ENCODE data around the gene PHACTR3.

DNA sequence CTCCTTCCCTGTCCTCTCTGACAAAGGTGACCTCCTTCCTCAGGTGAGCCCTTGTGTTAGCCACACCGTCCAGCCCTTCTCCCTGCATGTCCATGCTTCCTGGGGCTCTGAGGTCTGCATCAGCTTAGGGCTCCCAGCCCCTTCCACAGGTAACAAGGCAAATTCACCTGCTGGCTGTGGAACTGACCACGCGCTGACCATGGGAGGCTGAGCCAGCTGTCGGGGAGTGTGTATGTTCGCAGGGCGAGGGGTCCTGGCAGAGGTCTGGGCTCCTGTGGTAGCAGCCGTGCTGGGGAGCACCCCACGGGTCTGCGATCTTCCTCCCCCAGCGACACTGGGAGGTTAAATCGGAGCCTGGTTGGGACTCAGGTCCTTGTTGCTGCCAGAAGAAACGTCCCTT, 136.7 kb downstream of the PHACTR3 start:
- TF ChIP-seq, protein P1, sequence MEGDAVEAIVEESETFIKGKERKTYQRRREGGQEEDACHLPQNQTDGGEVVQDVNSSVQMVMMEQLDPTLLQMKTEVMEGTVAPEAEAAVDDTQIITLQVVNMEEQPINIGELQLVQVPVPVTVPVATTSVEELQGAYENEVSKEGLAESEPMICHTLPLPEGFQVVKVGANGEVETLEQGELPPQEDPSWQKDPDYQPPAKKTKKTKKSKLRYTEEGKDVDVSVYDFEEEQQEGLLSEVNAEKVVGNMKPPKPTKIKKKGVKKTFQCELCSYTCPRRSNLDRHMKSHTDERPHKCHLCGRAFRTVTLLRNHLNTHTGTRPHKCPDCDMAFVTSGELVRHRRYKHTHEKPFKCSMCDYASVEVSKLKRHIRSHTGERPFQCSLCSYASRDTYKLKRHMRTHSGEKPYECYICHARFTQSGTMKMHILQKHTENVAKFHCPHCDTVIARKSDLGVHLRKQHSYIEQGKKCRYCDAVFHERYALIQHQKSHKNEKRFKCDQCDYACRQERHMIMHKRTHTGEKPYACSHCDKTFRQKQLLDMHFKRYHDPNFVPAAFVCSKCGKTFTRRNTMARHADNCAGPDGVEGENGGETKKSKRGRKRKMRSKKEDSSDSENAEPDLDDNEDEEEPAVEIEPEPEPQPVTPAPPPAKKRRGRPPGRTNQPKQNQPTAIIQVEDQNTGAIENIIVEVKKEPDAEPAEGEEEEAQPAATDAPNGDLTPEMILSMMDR (IDR thresholded peaks at IDR 0.05; ENCODE audit: low read length): no peak
- no peak for TF ChIP-seq EZH2 (optimal IDR thresholded peaks at IDR 0.05; ENCODE audit: low read depth, low read length)
- TF ChIP-seq EZH2phosphoT487 (IDR thresholded peaks at IDR 0.05; ENCODE audit: low read length): no peak

Data from MM.1S (cell line).